Cardiac fibroblast (primary cell): Measurements from ENCODE around the gene B4GALNT1.

Source experiments
- DNase-seq, 2 donors: peaks; one replicate each; pipeline versions ENCODE4 v3.0.0 to v3.0.0-alpha.2; 2010; ENCODE audit warnings: low read depth in 2 of 2
- H3K4me3 ChIP-seq, 2 donors: replicated peaks in 1 of 2; 1 replicate in 1 of 2; 2 replicates in 1 of 2; pipeline ENCODE4 v1.5.1; 2011; ENCODE audit warnings: low read depth in 2 of 2, low read length in 2 of 2, mild to moderate bottlenecking in 2 of 2, moderate library complexity in 1 of 2
- TF ChIP-seq, protein P1 (sequence below): IDR thresholded peaks from one replicate; pipeline ENCODE4 v1.5.1; 2011; ENCODE audit warnings: low read depth, mild to moderate bottlenecking, low read length, inconsistent platforms

Gene B4GALNT1

GRCh38 chr12:57611827-57612710 lies 20.9 kb downstream of the B4GALNT1 start:
- peak overlapping the region; percentile 57 to 60 for H3K4me3 ChIP-seq
- DNase-seq = no peak

GRCh38 chr12:57611108-57611826 lies 21.7 kb downstream of the B4GALNT1 start, which contains the start of gene ARHGEF25:
ARHGEF25 (plus strand) TSS chr12:57611435; CDS start chr12:57611895, 460 bp downstream.
- DNase-seq = peak; percentile 27 to 65
- H3K4me3 ChIP-seq = peak within 1 kb of the TSS; percentile 57 to 60
- TF ChIP-seq, protein P1, sequence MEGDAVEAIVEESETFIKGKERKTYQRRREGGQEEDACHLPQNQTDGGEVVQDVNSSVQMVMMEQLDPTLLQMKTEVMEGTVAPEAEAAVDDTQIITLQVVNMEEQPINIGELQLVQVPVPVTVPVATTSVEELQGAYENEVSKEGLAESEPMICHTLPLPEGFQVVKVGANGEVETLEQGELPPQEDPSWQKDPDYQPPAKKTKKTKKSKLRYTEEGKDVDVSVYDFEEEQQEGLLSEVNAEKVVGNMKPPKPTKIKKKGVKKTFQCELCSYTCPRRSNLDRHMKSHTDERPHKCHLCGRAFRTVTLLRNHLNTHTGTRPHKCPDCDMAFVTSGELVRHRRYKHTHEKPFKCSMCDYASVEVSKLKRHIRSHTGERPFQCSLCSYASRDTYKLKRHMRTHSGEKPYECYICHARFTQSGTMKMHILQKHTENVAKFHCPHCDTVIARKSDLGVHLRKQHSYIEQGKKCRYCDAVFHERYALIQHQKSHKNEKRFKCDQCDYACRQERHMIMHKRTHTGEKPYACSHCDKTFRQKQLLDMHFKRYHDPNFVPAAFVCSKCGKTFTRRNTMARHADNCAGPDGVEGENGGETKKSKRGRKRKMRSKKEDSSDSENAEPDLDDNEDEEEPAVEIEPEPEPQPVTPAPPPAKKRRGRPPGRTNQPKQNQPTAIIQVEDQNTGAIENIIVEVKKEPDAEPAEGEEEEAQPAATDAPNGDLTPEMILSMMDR = no peak

More at GRCh38 chr12:57611827-57612710, 20.9 kb downstream of the B4GALNT1 start:
- TF ChIP-seq, protein P1 = no peak

GRCh38 chr12:57610554-57611107 lies 22.4 kb downstream of the B4GALNT1 start:
- no peak for DNase-seq
- H3K4me3 ChIP-seq = peak overlapping the region; percentile 57 to 60
- TF ChIP-seq, protein P1 = no peak

- TF ChIP-seq, protein P1 = no peak
- no peak for DNase-seq
- no peak overlapping the region for H3K4me3 ChIP-seq
Observed at GRCh38 chr12:57609781-57610553, 23.0 kb downstream of the B4GALNT1 start.

- TF ChIP-seq, protein P1 = no peak
- no peak overlapping the region for H3K4me3 ChIP-seq
- no peak for DNase-seq
Observed at GRCh38 chr12:57609101-57609780, 23.8 kb downstream of the B4GALNT1 start.
